CD14-positive monocyte (primary cell): ENCODE data around the gene F2R. TPM values are rescaled to one million over a fixed set of nuclear protein-coding genes. Genes with fewer than 3 reads are reported as not detected.

ENCODE experiments used
- DNase-seq, 3 donors: peaks; one replicate each; pipeline ENCODE4 v3.0.0-alpha.2; 2011 to 2022
- H2AFZ ChIP-seq: 2 replicates; pipeline ENCODE4 v1.6.0; 2012; ENCODE audit warnings: mild to moderate bottlenecking, low read depth, low read length, inconsistent platforms; ENCODE audit not compliant: insufficient read depth, poor library complexity, severe bottlenecking
- H3K27ac ChIP-seq, 2 donors: 1 replicate in 1 of 2; 2 replicates in 1 of 2; pipeline ENCODE4 v1.5.1; 2012 to 2013; ENCODE audit warnings: low read length in 2 of 2, control low read depth in 1 of 2, inconsistent platforms in 1 of 2, low read depth in 1 of 2, mild to moderate bottlenecking in 1 of 2
- H3K27me3 ChIP-seq, 2 donors: one replicate each; pipeline versions ENCODE4 v1.6.0 to v1.6.1; 2011 to 2013; ENCODE audit warnings: low read length in 2 of 2; ENCODE audit not compliant: control insufficient read depth in 2 of 2, insufficient read depth in 2 of 2
- H3K36me3 ChIP-seq, 2 donors: replicated peaks in 1 of 2; 1 replicate in 1 of 2; 2 replicates in 1 of 2; pipeline versions ENCODE4 v1.5.1 to v1.6.1; 2012 to 2013; ENCODE audit warnings: low read length in 2 of 2, control low read depth in 1 of 2, inconsistent platforms in 1 of 2, mild to moderate bottlenecking in 1 of 2; ENCODE audit not compliant: insufficient read depth in 2 of 2, control insufficient read depth in 1 of 2
- H3K4me1 ChIP-seq, 2 donors: 1 replicate in 1 of 2; 2 replicates in 1 of 2; pipeline versions ENCODE4 v1.5.1 to v1.6.1; 2012 to 2013; ENCODE audit warnings: low read length in 2 of 2, control low read depth in 1 of 2, inconsistent platforms in 1 of 2, mild to moderate bottlenecking in 1 of 2, moderate library complexity in 1 of 2; ENCODE audit not compliant: insufficient read depth in 2 of 2, control insufficient read depth in 1 of 2
- H3K4me2 ChIP-seq: replicated peaks from 2 replicates; pipeline ENCODE3; 2012; ENCODE audit warnings: low read length, moderate library complexity, mild to moderate bottlenecking; ENCODE audit not compliant: poor library complexity, severe bottlenecking; ENCODE audit errors: extremely low read depth
- H3K4me3 ChIP-seq, 3 experiments: fragments of 200-600 bp in 1 of 3; sonication (generic) in 1 of 3; replicated peaks in 1 of 3; 1 replicate in 2 of 3; 2 replicates in 1 of 3; pipeline ENCODE4 v1.5.1; 2011 to 2013; ENCODE audit warnings: low read length in 3 of 3, mild to moderate bottlenecking in 3 of 3, control low read depth in 2 of 3, low read depth in 2 of 3, inconsistent platforms in 1 of 3, moderate library complexity in 1 of 3
- H3K79me2 ChIP-seq: 2 replicates; pipeline ENCODE4 v1.6.0; 2012; ENCODE audit warnings: mild to moderate bottlenecking, control low read depth, inconsistent platforms, low read length, moderate library complexity; ENCODE audit not compliant: insufficient read depth
- H3K9ac ChIP-seq: 2 replicates; pipeline ENCODE4 v1.6.0; 2017; ENCODE audit warnings: low read length, mild to moderate bottlenecking; ENCODE audit not compliant: insufficient read depth, poor library complexity, severe bottlenecking
- H3K9me3 ChIP-seq, 2 donors: replicated peaks in 1 of 2; 1 replicate in 1 of 2; 2 replicates in 1 of 2; pipeline versions ENCODE4 v1.5.1 to v1.6.1; 2012 to 2013; ENCODE audit warnings: low read length in 2 of 2, control low read depth in 1 of 2; ENCODE audit not compliant: control insufficient read depth in 1 of 2, insufficient read depth in 1 of 2
- H4K20me1 ChIP-seq: 2 replicates; pipeline ENCODE4 v1.6.0; 2012; ENCODE audit warnings: mild to moderate bottlenecking, low read length, control low read depth, moderate library complexity; ENCODE audit not compliant: insufficient read depth
- H3K27ac Mint-ChIP-seq, 7 donors: one replicate each; pipeline ENCODE4 v1.8.0; 2020; ENCODE audit warnings: mild to moderate bottlenecking in 7 of 7, mixed read lengths in 7 of 7, moderate library complexity in 6 of 7, inconsistent platforms in 2 of 7
- H3K27me3 Mint-ChIP-seq, 3 donors: one replicate each; pipeline ENCODE4 v1.8.0; 2021 to 2022; ENCODE audit warnings: low read depth in 3 of 3, mild to moderate bottlenecking in 3 of 3, mixed read lengths in 3 of 3, moderate library complexity in 3 of 3, inconsistent platforms in 1 of 3
- H3K36me3 Mint-ChIP-seq, 2 donors: one replicate each; pipeline ENCODE4 v1.8.0; 2020; ENCODE audit warnings: mixed read lengths in 2 of 2, inconsistent platforms in 1 of 2, mild to moderate bottlenecking in 1 of 2
- H3K4me1 Mint-ChIP-seq: one replicate; pipeline ENCODE4 v1.8.0; 2020; ENCODE audit warnings: mild to moderate bottlenecking, mixed read lengths
- H3K4me3 Mint-ChIP-seq, 2 donors: one replicate each; pipeline ENCODE4 v1.8.0; 2020; ENCODE audit warnings: mild to moderate bottlenecking in 2 of 2, mixed read lengths in 2 of 2, moderate library complexity in 1 of 2
- H3K9me3 Mint-ChIP-seq, 7 donors: one replicate each; pipeline ENCODE4 v1.8.0; 2020 to 2022; ENCODE audit warnings: mixed read lengths in 7 of 7, mild to moderate bottlenecking in 6 of 7, moderate library complexity in 6 of 7, inconsistent platforms in 2 of 7
- WGBS: methylation state at CpG from one replicate; pipeline ENCODE4 v1.1.5; 2013; ENCODE audit warnings: missing lambda C conversion rate; ENCODE audit not compliant: insufficient coverage; 5-methylcytosine and 5-hydroxymethylcytosine counted together
- intact Hi-C, 2 donors: fragments of 100-400 bp; cut with micrococcal nuclease; formaldehyde crosslinking; loops; one replicate each; pipeline versions ENCODE4 v1.15.0 to v1.15.1; 2023
- polyA plus RNA-seq, 3 donors: library from polyadenylated mRNA; depleted of rRNA in 1 of 3; unstranded in 2 of 3; stranded (reverse) in 1 of 3; fragments of 300-500 nt in 2 of 3; fragments of >200 nt in 1 of 3; fragmentation: Illumina TruSeq in 2 of 3; gene quantifications; 1 replicate in 2 of 3; 2 replicates in 1 of 3; pipeline ENCODE4 v1.2.3, GENCODE V29; 2012 to 2021
- TF ChIP-seq, protein P1 (sequence below): fragments of 200-600 bp; IDR thresholded peaks from one replicate; pipeline ENCODE4 v1.8.0; 2022; ENCODE audit warnings: antibody characterized with exemption, mild to moderate bottlenecking

F2R gene
- polyA plus RNA-seq, 3 donors, result 0.09 to 0.33 (median 0.22) TPM

DNA sequence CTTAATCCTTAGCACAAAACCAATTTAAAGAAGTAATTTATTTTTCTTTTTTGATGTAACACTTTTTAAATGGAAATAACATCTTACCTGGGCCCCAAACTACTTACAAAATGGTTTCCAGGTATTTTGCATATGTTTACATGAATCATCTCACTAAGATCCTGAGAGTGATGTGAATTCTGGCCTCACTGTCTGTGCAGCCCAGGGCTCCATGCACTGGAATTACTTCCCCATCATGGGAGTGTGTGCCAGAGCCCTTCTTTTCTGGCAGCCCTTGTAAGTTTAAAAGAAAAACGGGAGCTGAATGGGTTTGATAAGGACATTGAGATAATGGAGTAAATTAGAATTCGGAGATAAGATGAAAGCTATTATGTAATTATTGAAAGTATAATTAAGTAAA is 12.2 kb upstream of the F2R start:
- H3K9ac ChIP-seq, result no peak overlapping the region
- Mint-ChIP-seq H3K27me3 (peaks cover 0 to 3% (median 0%) of the 10 kb centered on the region in 3 donors), H3K27ac (peak overlapping the region in 2 of 7 donors; percentile 18 to 78), H3K4me1 (peaks cover 9% of the 10 kb centered on the region), H3K36me3 (peaks cover 61 to 66% of the 10 kb centered on the region in 2 donors), H3K4me3 (no peak overlapping the region), H3K9me3 (no peaks in the 10 kb centered on the region)
- no peaks in the 10 kb centered on the region for H3K79me2 ChIP-seq
- WGBS, result no CpG with 5 or more reads among the region's 2 CpGs
- H3K27me3 ChIP-seq, result no peaks in the 10 kb centered on the region
- intact Hi-C loops, result no loop called here
- no peaks in the 10 kb centered on the region for H3K9me3 ChIP-seq
- no peak overlapping the region for H3K4me3 ChIP-seq
- H4K20me1 ChIP-seq, result peaks cover 10% of the 10 kb centered on the region
- DNase-seq, result no peak
- no peak overlapping the region for H3K4me2 ChIP-seq
- H3K36me3 ChIP-seq, result peaks cover 61 to 92% of the 10 kb centered on the region in 2 donors
- peaks cover 5 to 10% of the 10 kb centered on the region in 2 donors for H3K4me1 ChIP-seq
- no peak overlapping the region for H3K27ac ChIP-seq
- H2AFZ ChIP-seq, result no peak overlapping the region
- TF ChIP-seq, protein P1, sequence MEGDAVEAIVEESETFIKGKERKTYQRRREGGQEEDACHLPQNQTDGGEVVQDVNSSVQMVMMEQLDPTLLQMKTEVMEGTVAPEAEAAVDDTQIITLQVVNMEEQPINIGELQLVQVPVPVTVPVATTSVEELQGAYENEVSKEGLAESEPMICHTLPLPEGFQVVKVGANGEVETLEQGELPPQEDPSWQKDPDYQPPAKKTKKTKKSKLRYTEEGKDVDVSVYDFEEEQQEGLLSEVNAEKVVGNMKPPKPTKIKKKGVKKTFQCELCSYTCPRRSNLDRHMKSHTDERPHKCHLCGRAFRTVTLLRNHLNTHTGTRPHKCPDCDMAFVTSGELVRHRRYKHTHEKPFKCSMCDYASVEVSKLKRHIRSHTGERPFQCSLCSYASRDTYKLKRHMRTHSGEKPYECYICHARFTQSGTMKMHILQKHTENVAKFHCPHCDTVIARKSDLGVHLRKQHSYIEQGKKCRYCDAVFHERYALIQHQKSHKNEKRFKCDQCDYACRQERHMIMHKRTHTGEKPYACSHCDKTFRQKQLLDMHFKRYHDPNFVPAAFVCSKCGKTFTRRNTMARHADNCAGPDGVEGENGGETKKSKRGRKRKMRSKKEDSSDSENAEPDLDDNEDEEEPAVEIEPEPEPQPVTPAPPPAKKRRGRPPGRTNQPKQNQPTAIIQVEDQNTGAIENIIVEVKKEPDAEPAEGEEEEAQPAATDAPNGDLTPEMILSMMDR, result no peak

DNA sequence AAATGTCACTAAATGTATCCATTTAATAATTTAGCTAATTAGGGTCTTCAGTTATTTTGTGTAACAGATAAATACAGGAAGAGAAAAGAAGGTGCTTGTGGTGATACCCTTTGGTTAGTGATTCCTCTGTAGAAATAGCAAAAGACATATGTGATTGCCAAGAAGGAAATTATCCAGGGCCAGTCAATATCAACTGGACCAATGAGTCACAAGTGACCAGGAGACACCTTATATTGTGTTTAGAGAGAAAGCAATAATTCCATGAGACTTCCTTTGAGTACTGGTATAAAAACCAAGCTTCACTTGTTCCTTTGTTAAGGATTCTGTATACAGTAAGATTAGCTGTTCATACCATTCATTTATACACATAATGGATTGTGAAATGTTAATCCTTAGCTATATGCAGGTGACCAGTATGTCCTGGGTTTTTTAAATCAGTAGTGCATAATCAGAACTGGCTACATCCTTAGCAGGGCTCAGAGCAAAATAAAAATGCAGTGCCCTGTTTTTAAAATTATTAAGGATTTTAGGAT is 11.7 kb upstream of the F2R start:
- H3K4me1 Mint-ChIP-seq, result peaks cover 9% of the 10 kb centered on the region
- Histone ChIP-seq H3K4me3 (no peak overlapping the region), H4K20me1 (peaks cover 10% of the 10 kb centered on the region), H3K36me3 (peaks cover 57 to 92% of the 10 kb centered on the region in 2 donors), H2AFZ (no peak overlapping the region), H3K27ac (no peak overlapping the region), H3K4me2 (no peak overlapping the region), H3K27me3 (no peaks in the 10 kb centered on the region), H3K9ac (no peak overlapping the region), H3K79me2 (no peaks in the 10 kb centered on the region), H3K4me1 (peaks cover 5 to 10% of the 10 kb centered on the region in 2 donors), H3K9me3 (no peaks in the 10 kb centered on the region)
- H3K27me3 Mint-ChIP-seq, result peaks cover 0 to 3% (median 0%) of the 10 kb centered on the region in 3 donors
- intact Hi-C loops, result no loop called here
- TF ChIP-seq, protein P1, result no peak
- no peak overlapping the region for H3K4me3 Mint-ChIP-seq
- H3K27ac Mint-ChIP-seq, result no peak overlapping the region
- peaks cover 62 to 64% of the 10 kb centered on the region in 2 donors for H3K36me3 Mint-ChIP-seq
- no peak for DNase-seq
- no peaks in the 10 kb centered on the region for H3K9me3 Mint-ChIP-seq
